Upper lobe of left lung (tissue), 4 donors: Measurements from ENCODE around the gene SERINC2.

Source experiments
- EP300 ChIP-seq, 4 donors: sonication (generic); formaldehyde crosslinking; IDR thresholded peaks; one replicate each; pipeline ENCODE4 v1.5.1; 2017; ENCODE audit warnings: antibody characterized with exemption in 4 of 4, control low read depth in 2 of 4
- POLR2A ChIP-seq, 4 donors: fragments of 450-650 bp; IDR thresholded peaks; one replicate each; pipeline ENCODE4 v1.5.1; 2016 to 2017; ENCODE audit warnings: antibody characterized with exemption in 4 of 4, mild to moderate bottlenecking in 2 of 4

DNA sequence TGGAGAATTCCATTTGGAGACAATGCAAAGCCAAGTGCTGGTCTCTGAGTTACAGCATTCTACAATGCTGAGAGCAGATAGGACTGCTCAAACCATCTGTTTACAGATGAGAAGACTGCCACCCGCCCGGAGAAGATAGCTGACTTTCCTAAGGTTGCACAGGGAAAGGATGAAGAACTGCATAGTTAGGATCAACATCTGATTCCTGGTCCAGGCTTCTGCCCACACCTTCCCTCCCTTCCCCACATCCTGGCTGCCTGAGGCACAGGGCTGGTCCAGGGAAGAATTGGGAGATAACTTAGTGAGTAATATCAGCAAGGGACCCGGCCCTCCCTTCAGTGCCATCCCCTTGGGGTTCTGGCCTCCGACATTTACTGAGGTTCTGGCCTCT is 2.0 kb downstream of the SERINC2 start:
- TF ChIP-seq EP300 (IDR thresholded peaks at IDR 0.05) (no peak), POLR2A (IDR thresholded peaks at IDR 0.05) (no peak)
